Thyroid gland (tissue), 4 donors: ENCODE measurements around the gene TMEM82.

Source experiments
- CTCF ChIP-seq, 6 experiments: fragments of 200-600 bp in 3 of 6; fragments of 450-650 bp in 3 of 6; sonication (generic) in 3 of 6; IDR thresholded peaks; one replicate each; pipeline ENCODE4 v1.5.1; 2016 to 2019; ENCODE audit warnings: antibody characterized with exemption in 6 of 6, mild to moderate bottlenecking in 2 of 6, inconsistent platforms in 1 of 6, moderate library complexity in 1 of 6
- POLR2A ChIP-seq, 2 donors: fragments of 450-650 bp; IDR thresholded peaks; one replicate each; pipeline ENCODE4 v1.6.1; 2017; ENCODE audit warnings: antibody characterized with exemption in 2 of 2, mild to moderate bottlenecking in 2 of 2, moderate library complexity in 1 of 2

- TF ChIP-seq CTCF (IDR thresholded peaks at IDR 0.05) (no peak), POLR2A (IDR thresholded peaks at IDR 0.05) (no peak)
These were observed 35.8 kb downstream of the TMEM82 start for GRCh38 chr1:15777909-15778707.
